SW480 (cell line): ENCODE data around the gene ATG4C.
"Not testable (repeated sequence)": the region's sequence is repeated elsewhere in the genome, so short reads cannot be mapped to it uniquely, and the experiment has no call there.

ENCODE experiments used
- DNase-seq: peaks from one replicate; pipeline ENCODE4 v3.0.0-alpha.2; 2016; ENCODE audit warnings: low spot score

ATG4C gene, protein sequence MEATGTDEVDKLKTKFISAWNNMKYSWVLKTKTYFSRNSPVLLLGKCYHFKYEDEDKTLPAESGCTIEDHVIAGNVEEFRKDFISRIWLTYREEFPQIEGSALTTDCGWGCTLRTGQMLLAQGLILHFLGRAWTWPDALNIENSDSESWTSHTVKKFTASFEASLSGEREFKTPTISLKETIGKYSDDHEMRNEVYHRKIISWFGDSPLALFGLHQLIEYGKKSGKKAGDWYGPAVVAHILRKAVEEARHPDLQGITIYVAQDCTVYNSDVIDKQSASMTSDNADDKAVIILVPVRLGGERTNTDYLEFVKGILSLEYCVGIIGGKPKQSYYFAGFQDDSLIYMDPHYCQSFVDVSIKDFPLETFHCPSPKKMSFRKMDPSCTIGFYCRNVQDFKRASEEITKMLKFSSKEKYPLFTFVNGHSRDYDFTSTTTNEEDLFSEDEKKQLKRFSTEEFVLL

DNA sequence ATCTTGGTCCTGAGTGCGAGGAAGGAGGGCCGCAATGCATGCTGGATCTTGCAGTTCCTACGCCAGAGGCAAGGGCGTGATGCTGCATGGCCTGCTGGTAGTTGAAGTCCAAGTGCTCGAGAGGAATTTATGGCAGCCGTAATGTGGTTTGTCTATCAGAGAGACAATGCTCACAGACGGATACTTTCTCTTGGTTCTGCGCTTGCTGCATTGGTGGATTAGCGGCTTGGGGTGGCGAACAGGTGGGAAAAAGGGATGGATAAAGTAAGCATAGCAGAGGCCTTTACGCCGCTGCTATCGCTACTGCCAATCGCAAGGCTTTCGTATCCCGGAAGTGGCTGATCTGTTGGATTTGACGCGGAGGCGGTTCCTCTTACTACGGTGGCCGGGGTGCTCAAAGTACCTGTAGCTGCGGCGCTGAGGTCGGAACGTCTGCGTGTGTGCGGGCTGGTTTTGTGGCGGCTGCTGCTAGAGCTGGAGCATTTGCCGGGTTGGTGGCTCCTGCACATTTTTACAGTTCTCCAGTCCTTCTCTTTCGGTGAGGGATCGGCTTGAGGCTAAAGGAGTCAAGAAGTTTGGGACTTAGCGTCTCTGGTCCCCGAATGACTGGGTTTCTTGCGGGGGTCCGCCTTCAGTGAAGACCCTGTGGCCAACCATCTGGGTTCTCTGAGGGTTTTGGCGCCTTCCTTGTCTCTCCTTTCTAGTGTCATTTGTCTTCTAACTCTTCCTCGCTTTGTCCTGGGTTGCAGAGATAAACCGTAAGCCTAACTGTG is at the start of gene ATG4C:
Gene ATG4C, plus strand, starts transcription at position 397 of the 773 bp plus-strand sequence. CDS start 19,655 bp downstream, outside the sequence.
- peak; percentile 97 for DNase-seq

- DNase-seq = no peak
Measured at GRCh38 chr1:62735491-62736171, 48.3 kb upstream of the ATG4C start.

- DNase-seq = not testable (repeated sequence)
Measured at GRCh38 chr1:62740701-62741100, 43.2 kb upstream of the ATG4C start.

DNA sequence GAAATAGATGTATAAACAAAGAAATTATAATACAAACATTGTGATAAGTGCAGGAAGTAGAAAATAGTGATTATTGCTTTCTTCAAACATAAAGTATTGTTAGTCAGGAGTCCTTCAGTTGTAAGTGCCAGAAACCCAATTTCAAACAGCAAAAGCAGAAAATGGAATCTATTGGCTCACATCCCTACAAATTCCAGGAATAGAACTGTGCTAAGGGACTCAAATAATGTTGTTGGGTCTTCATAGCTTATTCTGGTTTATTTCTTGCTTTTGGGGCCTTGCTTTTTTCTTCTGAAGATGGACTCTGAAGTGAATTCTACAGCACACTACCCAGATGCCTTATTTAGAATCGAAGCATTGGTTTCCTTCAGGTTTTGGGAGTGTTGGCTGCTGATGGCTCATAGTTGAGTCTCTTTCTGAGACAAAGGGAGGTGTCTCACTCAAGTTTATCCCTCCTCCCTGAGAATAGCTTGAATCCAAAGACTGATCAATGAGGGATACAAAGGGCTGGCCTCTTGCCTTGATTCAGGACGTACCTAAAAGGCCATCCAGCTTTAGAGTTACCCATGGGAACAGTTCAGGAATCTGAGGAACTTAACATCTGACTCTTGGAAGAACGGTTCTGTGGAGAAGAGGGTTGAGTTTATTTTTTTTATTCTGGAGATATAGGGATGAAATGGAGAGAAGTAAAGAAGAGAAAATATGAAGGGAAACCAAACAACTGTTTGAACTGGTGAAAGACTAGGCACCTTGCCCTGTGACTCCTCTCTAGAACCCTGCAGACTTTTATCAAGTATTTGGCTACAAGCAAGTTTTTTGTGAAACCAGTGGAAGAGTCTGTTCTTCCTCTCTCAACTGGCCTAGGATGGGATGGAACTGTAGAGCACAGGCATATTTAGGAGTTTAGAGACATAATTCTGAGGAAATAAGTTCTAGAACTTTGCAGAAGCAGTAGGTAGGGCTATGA is 39.0 kb upstream of the ATG4C start:
- DNase-seq = no peak

- peak; percentile 58 for DNase-seq
Measured at GRCh38 chr1:62746086-62746808, 37.7 kb upstream of the ATG4C start.

DNA sequence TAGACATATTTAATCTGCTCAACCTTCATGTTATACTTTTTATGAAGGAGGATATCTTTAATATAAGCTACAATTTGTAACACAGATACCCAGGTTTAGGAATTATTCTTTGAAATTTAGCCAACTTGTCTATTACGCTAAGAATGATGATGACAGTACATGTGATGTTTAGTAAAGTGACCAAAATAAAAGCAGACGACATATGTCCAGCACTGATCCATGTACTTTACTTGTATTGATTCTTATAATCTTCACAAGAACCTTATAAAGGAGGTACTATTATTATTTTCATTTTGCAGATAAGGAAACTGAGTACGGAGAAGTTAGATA is 37.2 kb upstream of the ATG4C start:
- DNase-seq = no peak

GRCh38 chr1:62753031-62753965 is 30.6 kb upstream of the ATG4C start:
- DNase-seq = no peak

GRCh38 chr1:62754938-62755337 is 29.0 kb upstream of the ATG4C start:
- not testable (repeated sequence) for DNase-seq

DNA sequence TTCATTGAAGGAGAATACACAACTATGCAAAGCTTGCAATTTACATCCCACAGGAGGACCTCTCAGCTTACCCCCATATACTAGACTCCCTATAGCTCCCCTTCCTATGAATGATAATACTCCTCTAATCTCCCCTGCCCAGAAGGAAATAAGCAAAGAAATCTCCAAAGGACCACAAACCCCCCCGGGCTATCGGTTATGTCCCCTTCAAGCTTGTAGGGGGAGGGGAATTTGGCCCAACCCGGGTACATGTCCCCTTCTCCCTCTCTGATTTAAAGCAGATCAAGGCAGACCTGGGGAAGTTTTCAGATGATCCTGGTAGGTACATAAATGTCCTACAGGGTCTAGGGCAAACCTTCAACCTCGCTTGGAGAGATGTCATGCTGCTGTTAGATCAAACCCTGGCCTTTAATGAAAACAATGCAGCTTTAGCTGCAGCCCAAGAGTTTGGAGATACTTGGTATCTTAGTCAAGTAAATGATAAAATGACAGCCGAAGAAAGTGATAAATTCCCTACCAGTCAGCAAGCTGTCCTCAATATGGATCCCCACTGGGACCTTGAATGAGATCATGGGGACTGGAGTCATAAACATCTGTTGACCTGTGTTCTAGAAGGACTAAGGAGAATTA is 27.6 kb upstream of the ATG4C start:
- DNase-seq = not testable (repeated sequence)

DNA sequence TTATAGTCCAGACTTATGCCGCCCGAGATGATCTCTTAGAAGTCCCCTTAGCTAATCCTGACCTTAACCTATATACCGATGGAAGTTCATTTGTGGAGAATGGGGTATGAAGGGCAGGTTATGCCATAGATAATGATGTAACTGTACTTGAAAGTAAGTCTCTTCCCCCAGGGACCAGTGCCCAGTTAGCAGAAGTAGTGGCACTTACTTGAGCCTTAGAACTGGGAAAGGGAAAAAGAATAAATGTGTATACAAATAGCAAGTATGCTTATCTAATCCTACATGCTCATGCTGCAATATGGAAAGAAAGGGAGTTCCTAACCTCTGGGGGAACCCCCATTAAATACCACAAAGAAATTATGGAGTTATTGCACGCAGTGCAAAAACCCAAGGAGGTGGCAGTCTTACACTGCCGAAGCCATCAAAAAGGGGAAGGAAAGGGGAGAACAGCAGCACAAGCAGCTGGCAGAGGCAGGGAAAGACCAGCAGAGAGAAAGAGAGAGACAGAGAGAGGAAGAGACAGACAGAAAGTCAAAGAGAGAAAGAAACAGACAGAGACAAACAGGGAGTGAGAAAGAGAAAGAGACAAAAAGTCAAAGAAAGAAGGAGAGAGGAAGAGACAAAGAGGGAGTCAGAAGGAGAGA is 24.6 kb upstream of the ATG4C start:
- not testable (repeated sequence) for DNase-seq

GRCh38 chr1:62760021-62760782 is 23.7 kb upstream of the ATG4C start:
- not testable (repeated sequence) for DNase-seq

DNA sequence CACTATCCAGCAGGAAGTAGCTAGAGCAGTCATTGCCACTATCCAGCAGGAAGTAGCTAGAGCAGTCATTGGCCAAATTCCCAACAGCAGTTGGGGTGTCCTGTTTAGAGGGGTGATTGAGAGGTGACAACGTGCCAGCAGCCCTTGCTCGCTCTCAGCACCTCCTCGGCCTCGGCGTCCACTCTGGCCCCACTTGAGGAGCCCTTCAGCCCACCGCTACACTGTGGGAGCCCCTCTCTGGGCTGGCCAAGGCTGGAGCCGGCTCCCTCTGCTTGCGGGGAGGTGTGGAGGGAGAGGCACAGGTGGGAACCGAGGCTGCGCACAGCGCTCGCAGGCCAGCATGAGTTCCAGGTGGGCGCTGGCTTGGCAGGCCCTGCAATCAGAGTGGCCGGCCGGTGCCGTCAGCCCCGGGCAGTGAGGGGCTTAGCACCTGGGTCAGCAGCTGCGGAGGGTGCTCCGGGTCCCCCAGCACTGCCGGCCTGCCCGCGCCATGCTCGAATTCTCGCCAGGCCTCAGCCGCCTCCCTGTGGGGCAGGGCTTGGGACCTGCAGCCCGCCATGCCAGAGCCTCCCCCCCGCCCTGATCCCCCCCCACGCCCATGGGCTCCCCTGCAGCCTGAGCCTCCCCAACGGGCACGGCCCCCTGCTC is 22.6 kb upstream of the ATG4C start:
- DNase-seq = not testable (repeated sequence)

- DNase-seq = not testable (repeated sequence)
Measured at GRCh38 chr1:62762027-62762426, 21.9 kb upstream of the ATG4C start.

- no peak for DNase-seq
Measured at GRCh38 chr1:62765981-62766380, 18.0 kb upstream of the ATG4C start.

- DNase-seq = not testable (repeated sequence)
Measured at GRCh38 chr1:62768551-62768950, 15.4 kb upstream of the ATG4C start.

GRCh38 chr1:62772607-62773295 is 11.2 kb upstream of the ATG4C start:
- DNase-seq = no peak

- no peak for DNase-seq
Measured at GRCh38 chr1:62774006-62774405, 9.9 kb upstream of the ATG4C start.
